CD4-positive, alpha-beta memory T cell (primary cell): ENCODE results near the gene MARCHF2. TPM values are rescaled to one million over a fixed set of nuclear protein-coding genes. Genes with fewer than 3 reads are reported as not detected.

Source experiments
- CTCF ChIA-PET: fragments of 350-600 bp; sonication (Branson Sonifier 250); formaldehyde crosslinking; loops from one replicate; lab custom pipeline; 2021; ENCODE audit warnings: inconsistent platforms; ENCODE audit not compliant: partially characterized antibody; lab: Charles Lee
- POLR2A ChIA-PET: fragments of 350-600 bp; sonication (Branson Sonifier 250); formaldehyde crosslinking; loops from one replicate; lab custom pipeline; 2021; ENCODE audit not compliant: partially characterized antibody; lab: Charles Lee
- DNase-seq, 5 donors: peaks; one replicate each; pipeline versions ENCODE4 v3.0.0 to v3.0.0-alpha.2; 2020 to 2022; ENCODE audit warnings: mixed read lengths in 1 of 5
- H3K27ac ChIP-seq: one replicate; pipeline ENCODE4 v1.7.0; 2013; ENCODE audit warnings: low read depth, low read length
- H3K27me3 ChIP-seq: 2 replicates; pipeline ENCODE4 v1.7.0; 2013; ENCODE audit warnings: mild to moderate bottlenecking, low read length, moderate library complexity; ENCODE audit not compliant: insufficient read depth
- H3K36me3 ChIP-seq: 2 replicates; pipeline ENCODE4 v1.7.0; 2013; ENCODE audit warnings: mild to moderate bottlenecking, low read length, moderate library complexity; ENCODE audit not compliant: insufficient read depth
- H3K4me1 ChIP-seq: 2 replicates; pipeline ENCODE4 v1.7.0; 2013; ENCODE audit warnings: mild to moderate bottlenecking, low read length, moderate library complexity; ENCODE audit not compliant: insufficient read depth
- H3K4me3 ChIP-seq, 2 donors: one replicate each; pipeline ENCODE4 v1.7.0; 2013; ENCODE audit warnings: low read length in 2 of 2, mild to moderate bottlenecking in 1 of 2
- H3K9me3 ChIP-seq, 2 donors: one replicate each; pipeline ENCODE4 v1.7.0; 2013; ENCODE audit warnings: low read length in 2 of 2, control low read depth in 1 of 2; ENCODE audit not compliant: control insufficient read depth in 1 of 2
- H3K27ac Mint-ChIP-seq, 7 donors: one replicate each; pipeline ENCODE4 v1.8.0; 2020 to 2021; ENCODE audit warnings: mixed read lengths in 7 of 7, mild to moderate bottlenecking in 6 of 7, inconsistent platforms in 3 of 7, moderate library complexity in 3 of 7
- H3K27me3 Mint-ChIP-seq, 2 donors: one replicate each; pipeline ENCODE4 v1.8.0; 2020 to 2021; ENCODE audit warnings: mixed read lengths in 2 of 2
- H3K36me3 Mint-ChIP-seq, 2 donors: one replicate each; pipeline ENCODE4 v1.8.0; 2020 to 2021; ENCODE audit warnings: mixed read lengths in 2 of 2, inconsistent platforms in 1 of 2, mild to moderate bottlenecking in 1 of 2
- H3K4me1 Mint-ChIP-seq, 4 donors: one replicate each; pipeline ENCODE4 v1.8.0; 2020 to 2021; ENCODE audit warnings: mixed read lengths in 4 of 4, mild to moderate bottlenecking in 1 of 4
- H3K4me3 Mint-ChIP-seq, 8 donors: one replicate each; pipeline ENCODE4 v1.8.0; 2020 to 2021; ENCODE audit warnings: mixed read lengths in 8 of 8, mild to moderate bottlenecking in 7 of 8, moderate library complexity in 6 of 8, inconsistent platforms in 3 of 8
- H3K9me3 Mint-ChIP-seq, 8 donors: one replicate each; pipeline ENCODE4 v1.8.0; 2020 to 2021; ENCODE audit warnings: mixed read lengths in 8 of 8, mild to moderate bottlenecking in 5 of 8, inconsistent platforms in 3 of 8, moderate library complexity in 1 of 8
- intact Hi-C: fragments of 100-400 bp; cut with micrococcal nuclease; formaldehyde crosslinking; loops from one replicate; pipeline ENCODE4 v1.15.1; 2023
- polyA plus RNA-seq, 2 donors: library from polyadenylated mRNA; unstranded; fragments of 300-500 nt; fragmentation: Illumina TruSeq; gene quantifications; one replicate each; pipeline ENCODE4 v1.2.3, GENCODE V29; 2021
- total RNA-seq, 2 experiments: library from RNA; stranded (reverse); gene quantifications; one replicate each; pipeline ENCODE4 v1.2.3, GENCODE V29; 2021

The MARCHF2 gene
- total and polyA plus RNA-seq, 4 experiments from 2014 or later = 25.5 to 60.9 (median 38.2) TPM

DNA sequence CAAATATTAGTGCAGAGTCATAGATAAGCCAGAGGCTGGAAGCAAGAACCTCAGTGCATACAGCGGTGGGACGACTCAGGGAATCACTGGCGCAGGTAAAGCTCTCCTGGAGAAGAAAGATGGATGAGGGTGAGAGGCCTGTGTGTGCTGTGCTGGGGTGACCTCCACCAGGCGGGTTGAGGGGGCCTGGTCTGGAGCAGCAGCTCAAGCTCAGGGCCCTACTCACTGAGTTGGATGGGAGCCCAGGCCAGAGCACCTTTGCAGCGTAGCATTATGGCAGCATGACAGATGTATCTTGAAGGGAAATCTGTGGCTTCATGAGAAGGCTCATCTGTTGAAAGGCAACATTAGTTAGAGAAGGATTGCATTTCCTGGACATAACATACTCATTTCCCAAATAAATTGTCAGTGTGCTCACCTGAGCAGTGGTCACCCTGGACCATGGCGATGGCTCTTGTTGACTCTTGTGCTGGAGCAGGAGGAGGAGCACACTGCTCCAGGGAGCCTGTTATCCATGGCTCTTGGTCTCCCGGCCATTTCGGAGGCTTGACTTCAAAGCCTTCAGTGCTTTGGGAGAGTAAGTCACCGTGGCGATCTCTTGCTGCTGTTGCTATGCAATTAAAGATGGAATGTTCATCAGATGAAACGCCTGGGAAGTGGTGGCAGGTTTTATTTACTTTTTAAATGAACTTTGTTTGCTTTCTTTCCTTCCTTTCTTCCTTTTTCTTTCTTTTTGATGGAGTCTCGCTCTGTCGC is 56.7 kb downstream of the MARCHF2 start:
- no peaks in the 10 kb centered on the region for H3K4me1 ChIP-seq
- no peak overlapping the region for H3K27ac ChIP-seq
- ChIA-PET CTCF (interaction anchor here (0.5 kb wide), 1 partner anchor 34 kb away, joined by 3 read pairs; no protein-coding TSS in a partner anchor), POLR2A (no interaction called here)
- intact Hi-C loops = no loop called here
- H3K4me3 ChIP-seq = no peak overlapping the region
- Mint-ChIP-seq H3K27me3 (no peaks in the 10 kb centered on the region), H3K27ac (peak overlapping the region in 4 of 7 donors; percentile 29 to 55 (median 48)), H3K4me1 (peaks cover 7 to 37% (median 13%) of the 10 kb centered on the region in 4 donors), H3K9me3 (no peaks in the 10 kb centered on the region), H3K36me3 (peaks cover 74 to 91% of the 10 kb centered on the region in 2 donors), H3K4me3 (no peak overlapping the region)
- no peaks in the 10 kb centered on the region for H3K9me3 ChIP-seq
- no peak for DNase-seq
- H3K36me3 ChIP-seq = peaks cover 90% of the 10 kb centered on the region
- H3K27me3 ChIP-seq = no peaks in the 10 kb centered on the region

DNA sequence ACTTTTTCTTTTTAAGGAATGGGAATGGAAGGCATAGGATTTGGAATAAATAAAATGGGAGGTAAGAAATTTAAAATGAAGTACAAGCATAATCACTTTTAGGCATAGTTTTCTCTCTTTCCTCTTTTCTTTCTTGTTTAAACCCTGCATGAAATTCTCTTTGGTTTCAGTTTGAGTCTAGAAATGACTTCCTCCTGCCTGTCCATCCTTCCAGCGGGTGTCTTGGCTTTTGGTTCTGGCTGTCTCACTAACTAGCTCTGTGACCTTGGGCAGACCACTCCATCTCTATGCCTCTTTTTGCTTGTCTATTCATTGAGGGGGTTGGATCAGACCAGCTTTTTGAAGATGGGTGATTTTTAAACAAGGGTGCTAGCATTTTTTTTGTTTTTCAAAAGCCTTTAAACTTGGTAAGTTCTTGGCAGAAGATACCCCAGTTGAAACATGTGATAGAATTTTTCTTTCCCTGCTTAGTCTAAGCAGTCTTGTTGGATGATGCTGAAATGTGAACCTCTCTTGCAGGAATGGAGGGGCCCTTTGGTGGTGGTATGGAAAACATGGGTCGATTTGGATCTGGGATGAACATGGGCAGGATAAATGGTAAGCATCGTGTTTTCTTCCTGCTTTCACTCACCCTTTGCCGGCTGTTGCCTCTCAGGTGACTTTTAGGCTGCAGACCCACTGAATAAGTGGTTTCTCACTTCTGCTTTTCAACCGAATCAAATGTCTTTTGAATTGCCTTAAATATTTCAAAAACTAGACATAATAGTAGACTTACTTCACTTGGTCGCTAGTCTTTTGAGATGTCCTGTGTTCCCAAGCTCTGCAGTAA is 60.8 kb downstream of the MARCHF2 start:
- POLR2A ChIA-PET = interaction anchor here (0.6 to 2.1 kb wide), 4 partner anchors 18 to 103 kb away, joined by 3 to 5 read pairs (median 4); partner anchors contain the start of gene ZNF414
- no peak overlapping the region for H3K4me3 ChIP-seq

DNA sequence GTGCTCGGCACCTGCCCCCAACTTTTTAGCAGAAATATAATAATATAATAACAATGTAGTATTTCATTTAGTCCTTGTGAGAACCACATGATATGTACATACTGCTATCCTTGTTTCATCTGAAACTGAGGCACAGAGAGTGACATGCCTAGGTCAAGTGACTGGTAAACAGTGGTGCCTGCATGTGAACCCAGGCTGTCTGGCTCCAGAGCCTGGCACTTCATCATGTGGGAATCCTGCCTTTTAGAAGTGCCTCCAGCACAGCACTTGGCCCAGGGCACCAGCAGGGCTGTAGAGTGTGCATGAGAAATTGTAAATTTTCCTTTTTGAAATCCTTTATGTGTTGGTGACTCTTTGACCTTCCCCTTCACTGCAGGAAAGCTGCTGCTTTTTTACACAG is 61.9 kb downstream of the MARCHF2 start:
- POLR2A ChIA-PET = interaction anchor here (0.8 to 2.1 kb wide), 2 partner anchors 19 to 39 kb away, joined by 4 read pairs; partner anchors contain the start of gene ZNF414
- no peaks in the 10 kb centered on the region for H3K9me3 Mint-ChIP-seq
- H3K4me3 Mint-ChIP-seq = no peak overlapping the region
- CTCF ChIA-PET = interaction anchor here (1.5 kb wide), 1 partner anchor 106 kb away, joined by 3 read pairs; no protein-coding TSS in a partner anchor
- Histone ChIP-seq H3K27me3 (no peaks in the 10 kb centered on the region), H3K9me3 (no peaks in the 10 kb centered on the region), H3K36me3 (peaks cover 73% of the 10 kb centered on the region), H3K4me3 (no peak overlapping the region), H3K4me1 (peaks cover 20% of the 10 kb centered on the region), H3K27ac (no peak overlapping the region)
- peaks cover 48 to 83% of the 10 kb centered on the region in 2 donors for H3K36me3 Mint-ChIP-seq
- no peak for DNase-seq
- H3K4me1 Mint-ChIP-seq = peaks cover 24 to 45% (median 32%) of the 10 kb centered on the region in 4 donors
- peak overlapping the region in 2 of 7 donors; percentile 19 to 57 for H3K27ac Mint-ChIP-seq
- H3K27me3 Mint-ChIP-seq = no peaks in the 10 kb centered on the region
- intact Hi-C loops = no loop called here

More for the DNA sequence above, 60.8 kb downstream of the MARCHF2 start:
- Histone ChIP-seq H3K36me3 (peaks cover 81% of the 10 kb centered on the region), H3K27ac (no peak overlapping the region), H3K4me1 (peaks cover 20% of the 10 kb centered on the region), H3K9me3 (no peaks in the 10 kb centered on the region), H3K27me3 (no peaks in the 10 kb centered on the region)
- CTCF ChIA-PET = interaction anchor here (1.0 to 1.4 kb wide), 3 partner anchors 9 to 106 kb away, joined by 3 to 4 read pairs (median 3); no protein-coding TSS in a partner anchor
- DNase-seq = no peak
- Mint-ChIP-seq H3K27me3 (no peaks in the 10 kb centered on the region), H3K4me1 (peaks cover 24 to 52% (median 34%) of the 10 kb centered on the region in 4 donors), H3K27ac (peak overlapping the region; percentile 42 to 87 (median 75)), H3K36me3 (peaks cover 58 to 89% of the 10 kb centered on the region in 2 donors), H3K4me3 (no peak overlapping the region), H3K9me3 (no peaks in the 10 kb centered on the region)
- intact Hi-C loops = no loop called here

DNA sequence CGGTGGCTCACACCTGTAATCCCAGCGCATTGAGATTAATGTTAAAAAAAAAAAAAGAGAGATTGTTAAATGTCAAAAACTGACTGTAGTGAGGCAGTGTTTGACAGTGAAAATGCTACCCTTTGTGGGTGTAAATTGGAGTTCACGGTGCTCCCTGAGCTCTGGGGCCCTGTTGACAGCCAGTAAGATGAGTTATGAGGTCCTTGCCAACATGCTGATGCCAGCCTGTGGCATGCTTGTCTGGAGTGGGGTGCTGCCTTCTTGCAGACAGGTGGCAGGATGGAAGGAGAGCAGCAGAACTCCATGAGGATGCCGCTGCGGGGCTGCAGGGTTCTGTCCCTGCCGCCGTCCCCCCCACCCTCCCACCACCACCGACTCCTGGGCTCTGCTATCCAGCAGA is 63.4 kb downstream of the MARCHF2 start:
- Mint-ChIP-seq H3K9me3 (peaks cover 0 to 2% (median 0%) of the 10 kb centered on the region in 8 donors), H3K27me3 (no peaks in the 10 kb centered on the region), H3K4me1 (peaks cover 26 to 57% (median 41%) of the 10 kb centered on the region in 4 donors), H3K4me3 (peak overlapping the region in 1 of 8 donors; percentile 46), H3K27ac (peak overlapping the region in 5 of 7 donors; percentile 2 to 74 (median 40)), H3K36me3 (peaks cover 41 to 77% of the 10 kb centered on the region in 2 donors)
- intact Hi-C loops = no loop called here
- Histone ChIP-seq H3K27ac (no peak overlapping the region), H3K4me1 (peaks cover 32% of the 10 kb centered on the region), H3K4me3 (no peak overlapping the region), H3K36me3 (peaks cover 74% of the 10 kb centered on the region), H3K27me3 (no peaks in the 10 kb centered on the region), H3K9me3 (no peaks in the 10 kb centered on the region)
- DNase-seq = no peak
- CTCF ChIA-PET = interaction anchor here (1.3 to 1.5 kb wide), 2 partner anchors 102 to 105 kb away, joined by 3 to 4 read pairs; no protein-coding TSS in a partner anchor
- POLR2A ChIA-PET = no interaction called here

DNA sequence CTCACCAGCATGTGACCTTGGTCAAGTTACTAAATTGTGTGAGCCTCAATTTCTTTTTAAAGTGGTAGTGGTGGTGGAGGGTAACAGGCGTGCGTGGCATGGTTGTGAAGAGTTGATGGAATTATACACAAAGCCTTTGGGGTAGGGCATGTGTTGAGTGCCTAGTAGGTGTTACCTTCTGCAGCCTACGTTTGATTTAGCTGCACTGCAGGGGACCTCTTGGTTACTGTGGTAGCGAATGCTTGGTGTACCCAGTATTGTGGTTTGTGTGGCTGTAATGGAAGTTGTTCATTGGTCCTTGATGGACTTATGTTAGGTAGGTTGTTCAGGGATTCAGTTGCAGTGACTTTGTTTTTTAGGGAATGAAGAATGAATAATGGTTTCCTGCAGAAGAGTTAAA is 64.8 kb downstream of the MARCHF2 start:
- Mint-ChIP-seq H3K27ac (peak overlapping the region; percentile 38 to 93 (median 73)), H3K36me3 (peaks cover 44 to 80% of the 10 kb centered on the region in 2 donors), H3K9me3 (peaks cover 0 to 2% (median 0%) of the 10 kb centered on the region in 8 donors), H3K27me3 (no peaks in the 10 kb centered on the region), H3K4me1 (peaks cover 28 to 61% (median 50%) of the 10 kb centered on the region in 4 donors), H3K4me3 (peak overlapping the region in 5 of 8 donors; percentile 0 to 55 (median 26))
- intact Hi-C loops = no loop called here
- ChIA-PET CTCF (no interaction called here), POLR2A (no interaction called here)
- DNase-seq = no peak
- peaks cover 32% of the 10 kb centered on the region for H3K4me1 ChIP-seq
- H3K27ac ChIP-seq = no peak overlapping the region
- no peak overlapping the region for H3K4me3 ChIP-seq
- H3K36me3 ChIP-seq = peaks cover 74% of the 10 kb centered on the region
- H3K27me3 ChIP-seq = no peaks in the 10 kb centered on the region
- no peaks in the 10 kb centered on the region for H3K9me3 ChIP-seq

DNA sequence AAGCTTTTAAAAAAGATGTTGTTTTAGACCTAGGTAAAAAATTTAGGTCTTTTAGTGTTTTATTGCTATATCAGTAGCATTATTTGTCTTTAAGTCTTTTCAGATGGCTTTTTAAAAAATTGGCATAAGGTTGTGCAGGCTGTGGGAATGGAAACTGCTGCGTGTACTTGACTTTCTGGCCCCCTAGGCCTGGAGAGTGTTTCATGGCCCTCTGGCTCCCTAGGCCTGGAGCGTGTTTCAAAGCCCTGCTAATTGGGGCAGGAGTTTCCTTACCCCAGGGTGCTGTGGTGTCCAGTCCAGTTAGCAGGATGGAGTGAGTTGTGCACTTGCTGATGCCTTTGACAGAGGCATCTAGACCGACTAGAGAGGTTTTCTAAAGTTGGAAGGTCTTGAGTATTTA is 65.5 kb downstream of the MARCHF2 start:
- Histone ChIP-seq H3K9me3 (no peaks in the 10 kb centered on the region), H3K4me1 (peaks cover 32% of the 10 kb centered on the region), H3K27me3 (no peaks in the 10 kb centered on the region), H3K4me3 (no peak overlapping the region), H3K36me3 (peaks cover 76% of the 10 kb centered on the region), H3K27ac (no peak overlapping the region)
- Mint-ChIP-seq H3K27me3 (no peaks in the 10 kb centered on the region), H3K9me3 (peaks cover 0 to 2% (median 0%) of the 10 kb centered on the region in 8 donors), H3K4me3 (no peak overlapping the region), H3K27ac (peak overlapping the region in 5 of 7 donors; percentile 43 to 77 (median 63)), H3K36me3 (peaks cover 47 to 81% of the 10 kb centered on the region in 2 donors), H3K4me1 (peaks cover 32 to 63% (median 52%) of the 10 kb centered on the region in 4 donors)
- DNase-seq = no peak
- ChIA-PET POLR2A (no interaction called here), CTCF (interaction anchor here (1.0 to 1.2 kb wide), 5 partner anchors 27 to 102 kb away, joined by 3 to 4 read pairs (median 3); no protein-coding TSS in a partner anchor)
- intact Hi-C loops = no loop called here
